Ishikawa (cell line): ENCODE data around the gene KRTAP4-1.

ENCODE experiments used
- TEAD4 ChIP-seq: IDR thresholded peaks from 2 replicates; pipeline ENCODE4 v1.6.1; 2012
- YY1 ChIP-seq: IDR thresholded peaks from 2 replicates; pipeline ENCODE4 v1.6.1; 2012; ENCODE audit warnings: low read depth

DNA sequence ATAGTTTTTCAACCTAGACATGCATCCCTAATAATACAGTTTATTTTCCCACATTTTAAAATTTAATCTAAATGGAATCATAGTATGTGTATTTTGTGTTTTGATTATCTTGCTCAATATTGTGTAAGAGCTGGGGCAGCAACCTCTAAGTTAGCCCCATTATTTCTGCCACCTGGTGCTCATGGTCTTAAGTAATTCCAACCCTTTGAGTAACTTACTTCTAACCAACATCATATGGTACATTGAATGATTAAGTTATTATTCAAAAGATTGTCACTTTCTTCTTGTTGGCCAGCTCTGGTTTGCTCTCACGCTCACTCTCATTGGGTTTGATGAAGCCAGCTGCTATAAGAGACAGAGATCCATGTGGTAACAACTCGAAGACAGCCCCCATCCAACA, 12.8 kb downstream of the KRTAP4-1 start:
- no peak for TF ChIP-seq TEAD4
- TF ChIP-seq YY1, result no peak
